NOMO-1 treated with dmso at 0.1 percent for 144 hours (cell line): ENCODE results near the gene MRPL41.
"Not testable (repeated sequence)": the region's sequence is repeated elsewhere in the genome, so short reads cannot be mapped to it uniquely, and the experiment has no call there.

ENCODE experiments used
- DNase-seq: peaks from one replicate; lab custom pipeline; 2025; ENCODE audit not compliant: unreplicated experiment; lab: John Stamatoyannopoulos, UW

MRPL41 gene

DNA sequence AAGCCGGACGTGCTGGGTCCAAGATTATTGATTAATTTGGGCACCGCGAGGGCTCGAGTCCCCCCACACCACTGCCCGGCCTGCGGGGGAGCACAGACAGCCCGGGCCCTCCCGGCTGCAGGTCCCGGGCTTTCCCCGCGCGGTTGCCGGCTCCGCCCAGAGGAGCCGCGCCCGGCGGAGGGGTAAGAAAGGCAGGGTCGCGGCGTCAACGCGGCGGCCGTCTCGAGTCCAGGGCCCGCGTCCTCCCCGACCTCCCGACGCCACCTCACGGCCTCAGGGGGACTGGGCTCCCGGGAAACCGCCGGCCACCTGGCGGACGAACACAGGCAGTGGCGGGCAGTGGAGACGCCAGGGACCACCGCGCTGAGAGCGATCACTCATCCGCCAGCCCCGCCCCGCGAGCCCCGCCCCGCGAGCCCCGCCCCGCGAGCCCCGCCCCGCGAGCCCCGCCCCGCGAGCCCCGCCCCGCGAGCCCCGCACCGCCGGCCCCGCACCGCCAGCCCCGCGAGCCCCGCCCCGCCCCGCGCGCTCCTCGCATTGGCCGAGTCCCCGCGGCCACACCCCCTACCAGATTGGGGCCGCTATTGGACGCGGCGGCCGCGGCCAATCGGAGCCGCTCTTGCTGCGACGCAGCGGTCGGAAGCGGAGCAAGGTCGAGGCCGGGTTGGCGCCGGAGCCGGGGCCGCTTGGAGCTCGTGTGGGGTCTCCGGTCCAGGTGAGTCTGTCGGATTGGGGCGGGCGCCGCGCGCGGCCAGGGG, at the start of gene MRPL41:
TSS of gene MRPL41 (plus strand) at position 616 of the 758 bp plus-strand sequence. CDS start 203 bp downstream, outside the sequence.
- peak; percentile 91 for DNase-seq

DNA sequence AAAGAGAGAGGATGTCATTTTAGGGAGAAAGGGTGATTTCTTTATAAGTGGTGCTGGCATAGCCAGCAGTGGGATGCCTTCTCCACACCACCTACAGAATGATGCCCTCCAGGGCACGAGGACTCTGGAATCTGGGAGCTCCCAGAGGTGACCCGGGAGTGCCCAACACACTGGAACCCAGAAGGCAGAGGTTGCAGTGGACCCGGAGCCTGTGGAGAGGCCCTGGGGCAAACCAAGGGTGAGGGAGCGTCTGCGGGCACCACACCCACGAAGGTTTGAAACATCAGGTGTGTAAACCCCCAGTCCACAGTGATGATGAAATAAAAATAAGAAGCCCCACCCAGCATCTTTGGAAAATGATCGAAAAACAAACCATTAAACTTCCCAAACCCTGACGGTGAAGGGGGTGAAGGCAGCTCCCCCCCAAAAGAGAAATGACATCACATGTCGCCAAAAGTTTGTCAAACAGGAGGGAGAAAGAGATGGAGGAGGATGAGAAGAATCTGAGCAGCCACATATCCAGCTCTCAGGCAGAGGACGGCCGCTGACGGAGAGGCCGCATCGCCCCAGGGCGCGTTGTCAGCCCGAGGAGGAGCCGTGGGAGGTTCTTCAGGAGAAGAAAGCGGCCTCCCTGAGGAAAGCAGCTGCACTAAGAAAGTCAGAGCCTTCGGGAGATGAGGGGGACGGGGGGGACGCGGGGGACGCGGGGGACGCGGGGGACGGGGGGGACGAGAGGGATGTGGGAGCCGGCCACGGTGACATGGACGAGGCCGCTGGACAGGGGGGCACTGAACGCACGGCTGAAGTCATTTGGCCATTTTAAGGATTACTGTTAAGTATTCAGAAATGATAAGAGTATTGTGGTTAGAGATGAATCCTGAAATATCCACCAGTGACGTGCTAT, 49.4 kb upstream of the MRPL41 start:
- no peak for DNase-seq

DNA sequence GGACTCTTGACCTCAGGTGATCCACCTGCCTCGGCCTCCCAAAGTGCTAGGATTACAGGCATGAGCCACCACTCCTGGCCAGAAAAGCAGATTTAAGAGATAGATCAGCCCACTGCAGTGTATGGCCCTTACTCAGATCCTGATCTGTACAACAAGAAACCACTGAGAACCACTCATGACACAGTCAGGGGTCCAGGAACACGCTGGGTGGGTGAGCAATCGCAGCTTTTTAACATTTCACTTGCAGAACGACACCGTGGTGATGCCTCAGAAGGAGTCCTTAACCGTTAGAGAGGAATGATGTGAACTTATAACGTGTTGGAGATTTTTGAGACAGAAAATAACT, 47.3 kb upstream of the MRPL41 start:
- DNase-seq = no peak

GRCh38 chr9:137505421-137506140, 46.1 kb upstream of the MRPL41 start:
- no peak for DNase-seq

- DNase-seq = no peak
Observed at GRCh38 chr9:137506274-137506673, 45.4 kb upstream of the MRPL41 start.

GRCh38 chr9:137506702-137507171, 44.9 kb upstream of the MRPL41 start:
- DNase-seq = no peak

GRCh38 chr9:137509198-137509597, 42.5 kb upstream of the MRPL41 start:
- no peak for DNase-seq

DNA sequence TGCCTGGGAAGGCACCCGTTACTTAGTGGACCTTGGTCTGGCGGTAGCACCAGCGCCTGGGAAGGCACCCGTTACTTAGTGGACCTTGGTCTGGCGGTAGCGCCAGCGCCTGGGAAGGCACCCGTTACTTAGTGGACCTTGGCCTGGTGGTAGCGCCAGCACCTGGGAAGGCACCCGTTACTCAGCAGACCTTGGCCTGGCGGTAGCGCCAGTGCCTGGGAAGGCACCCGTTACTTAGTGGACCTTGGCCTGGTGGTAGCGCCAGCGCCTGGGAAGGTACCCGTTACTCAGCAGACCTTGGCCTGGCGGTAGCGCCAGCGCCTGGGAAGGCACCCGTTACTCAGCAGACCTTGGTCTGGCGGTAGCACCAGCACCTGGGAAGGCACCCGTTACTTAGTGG, 40.6 kb upstream of the MRPL41 start:
- not testable (repeated sequence) for DNase-seq

GRCh38 chr9:137511758-137512463, 39.8 kb upstream of the MRPL41 start:
- DNase-seq = no peak

- not testable (repeated sequence) for DNase-seq
Observed at GRCh38 chr9:137513136-137513535, 38.5 kb upstream of the MRPL41 start.

GRCh38 chr9:137513801-137514570, 37.7 kb upstream of the MRPL41 start:
- peak; percentile 70 for DNase-seq

- no peak for DNase-seq
Observed at GRCh38 chr9:137514691-137515337, 36.9 kb upstream of the MRPL41 start.

DNA sequence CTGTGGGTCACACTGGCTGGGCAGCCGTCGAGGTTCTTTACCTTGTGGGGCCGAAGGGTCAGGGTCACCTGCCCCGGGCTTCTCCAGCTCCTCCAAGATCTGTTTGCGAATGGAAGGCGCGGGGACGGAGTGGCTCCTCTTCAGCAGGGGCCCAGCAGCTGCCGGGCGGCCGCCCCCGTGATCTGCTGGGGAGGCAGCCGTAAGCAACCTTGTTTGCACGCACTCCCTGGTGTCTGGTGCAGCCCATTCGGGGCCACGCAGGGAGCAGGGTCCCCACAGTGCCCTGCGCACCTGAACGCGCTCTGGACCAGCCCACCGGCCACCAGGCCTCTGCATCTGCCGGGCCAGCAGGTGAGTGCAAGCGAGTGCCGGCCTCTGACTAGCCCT, 36.3 kb upstream of the MRPL41 start:
- DNase-seq = no peak

DNA sequence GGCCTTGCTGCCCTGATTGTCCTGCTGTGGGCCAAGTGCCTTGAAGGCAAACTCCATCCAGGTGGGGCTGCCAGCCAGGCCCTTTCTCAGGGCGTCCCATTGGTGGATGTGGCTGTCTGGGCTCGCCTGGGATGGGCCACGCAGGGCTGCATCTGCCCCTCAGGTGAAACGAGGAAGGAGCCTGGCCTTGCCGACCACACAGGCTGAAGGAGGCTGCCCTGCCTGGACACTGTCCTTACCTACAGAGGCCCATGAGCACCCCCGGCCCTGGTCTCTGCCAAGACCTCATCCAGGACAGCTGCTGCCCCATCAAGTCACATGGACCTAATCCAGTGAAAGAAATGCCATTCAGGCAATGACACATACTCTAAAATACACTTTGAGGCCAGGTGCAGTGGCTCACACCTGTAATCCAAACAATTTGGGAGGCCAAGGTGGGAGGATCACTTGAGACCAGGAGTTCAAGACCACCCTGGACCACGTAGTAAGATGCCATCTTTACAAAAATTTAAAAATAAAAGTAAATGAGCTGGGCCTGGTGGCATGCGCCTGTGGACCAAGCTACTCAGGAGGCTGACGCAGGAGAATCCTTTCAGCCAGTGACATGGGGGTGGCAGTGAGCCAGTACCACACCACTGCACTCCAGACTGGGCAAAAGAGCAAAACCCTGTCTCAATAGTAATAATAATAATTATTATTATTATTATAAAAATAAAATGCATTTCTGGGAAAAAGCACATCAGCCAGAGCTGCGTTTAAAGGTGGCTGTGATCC, 35.3 kb upstream of the MRPL41 start:
- no peak for DNase-seq

GRCh38 chr9:137518661-137519459, 32.8 kb upstream of the MRPL41 start:
- DNase-seq = not testable (repeated sequence)

GRCh38 chr9:137519553-137519952, 32.1 kb upstream of the MRPL41 start:
- no peak for DNase-seq

- no peak for DNase-seq
Observed at GRCh38 chr9:137520614-137521404, 30.9 kb upstream of the MRPL41 start.
